Naive thymus-derived CD8-positive, alpha-beta T cell (primary cell): ENCODE measurements around the gene DHPS. TPM values are rescaled to one million over a fixed set of nuclear protein-coding genes. Genes with fewer than 3 reads are reported as not detected.
"Not testable (repeated sequence)": the region's sequence is repeated elsewhere in the genome, so short reads cannot be mapped to it uniquely, and the experiment has no call there.

Experiments
- ATAC-seq, 2 donors: fragments of 150-1000 bp; cut with Tn5 transposase in 1 of 2; sonication (Bioruptor Pico), chemical (Tn5 transposase) in 1 of 2; 1 replicate in 1 of 2; 2 replicates in 1 of 2; pipeline ENCODE4 v1.10.0; 2021; ENCODE audit warnings: mild to moderate bottlenecking in 2 of 2, moderate library complexity in 2 of 2
- POLR2A ChIA-PET: fragments of 350-600 bp; sonication (Branson Sonifier 250); formaldehyde crosslinking; loops from one replicate; lab custom pipeline; 2021; ENCODE audit warnings: antibody characterized with exemption; lab: Charles Lee
- DNase-seq, 10 donors: peaks; one replicate each; pipeline versions ENCODE4 v3.0.0 to v3.0.0-alpha.2; 2020 to 2022
- H3K27ac Mint-ChIP-seq, 10 donors: one replicate each; pipeline ENCODE4 v1.8.0; 2020 to 2022; ENCODE audit warnings: mild to moderate bottlenecking in 10 of 10, mixed read lengths in 10 of 10, moderate library complexity in 4 of 10, inconsistent platforms in 1 of 10
- H3K27me3 Mint-ChIP-seq, 5 donors: one replicate each; pipeline ENCODE4 v1.8.0; 2021 to 2022; ENCODE audit warnings: mixed read lengths in 5 of 5
- H3K36me3 Mint-ChIP-seq, 3 donors: one replicate each; pipeline ENCODE4 v1.8.0; 2020 to 2022; ENCODE audit warnings: mixed read lengths in 3 of 3, mild to moderate bottlenecking in 2 of 3, inconsistent platforms in 1 of 3
- H3K4me1 Mint-ChIP-seq, 4 donors: one replicate each; pipeline ENCODE4 v1.8.0; 2021 to 2022; ENCODE audit warnings: mixed read lengths in 4 of 4
- H3K4me3 Mint-ChIP-seq, 10 donors: one replicate each; pipeline ENCODE4 v1.8.0; 2020 to 2022; ENCODE audit warnings: mild to moderate bottlenecking in 10 of 10, mixed read lengths in 10 of 10, moderate library complexity in 6 of 10, inconsistent platforms in 1 of 10
- H3K9me3 Mint-ChIP-seq, 9 donors: one replicate each; pipeline ENCODE4 v1.8.0; 2020 to 2022; ENCODE audit warnings: mixed read lengths in 9 of 9, mild to moderate bottlenecking in 3 of 9, inconsistent platforms in 1 of 9, moderate library complexity in 1 of 9
- polyA plus RNA-seq, 3 donors: library from polyadenylated mRNA; unstranded; fragments of 300-500 nt; fragmentation: Illumina TruSeq; gene quantifications; one replicate each; pipeline ENCODE4 v1.2.3, GENCODE V29; 2021
- total RNA-seq, 8 experiments: library from RNA in 2 of 8; stranded (reverse) in 2 of 8; gene quantifications; one replicate each; pipeline ENCODE4 v1.2.3 and lab custom pipeline; 2021 to 2026

Gene DHPS
- total RNA-seq, result 100 to 1,000 TPM; 219 to 224 TPM
- 100 to 1,000 TPM in 1 of 3 donors, 10 to 100 TPM in 2; 74.8 to 108 (median 88.9) TPM for polyA plus RNA-seq
- total RNA-seq (lab: John Stamatoyannopoulos, UW), result 9.4 to 24.6 (median 12.8) reads per million in 6 experiments

DNA sequence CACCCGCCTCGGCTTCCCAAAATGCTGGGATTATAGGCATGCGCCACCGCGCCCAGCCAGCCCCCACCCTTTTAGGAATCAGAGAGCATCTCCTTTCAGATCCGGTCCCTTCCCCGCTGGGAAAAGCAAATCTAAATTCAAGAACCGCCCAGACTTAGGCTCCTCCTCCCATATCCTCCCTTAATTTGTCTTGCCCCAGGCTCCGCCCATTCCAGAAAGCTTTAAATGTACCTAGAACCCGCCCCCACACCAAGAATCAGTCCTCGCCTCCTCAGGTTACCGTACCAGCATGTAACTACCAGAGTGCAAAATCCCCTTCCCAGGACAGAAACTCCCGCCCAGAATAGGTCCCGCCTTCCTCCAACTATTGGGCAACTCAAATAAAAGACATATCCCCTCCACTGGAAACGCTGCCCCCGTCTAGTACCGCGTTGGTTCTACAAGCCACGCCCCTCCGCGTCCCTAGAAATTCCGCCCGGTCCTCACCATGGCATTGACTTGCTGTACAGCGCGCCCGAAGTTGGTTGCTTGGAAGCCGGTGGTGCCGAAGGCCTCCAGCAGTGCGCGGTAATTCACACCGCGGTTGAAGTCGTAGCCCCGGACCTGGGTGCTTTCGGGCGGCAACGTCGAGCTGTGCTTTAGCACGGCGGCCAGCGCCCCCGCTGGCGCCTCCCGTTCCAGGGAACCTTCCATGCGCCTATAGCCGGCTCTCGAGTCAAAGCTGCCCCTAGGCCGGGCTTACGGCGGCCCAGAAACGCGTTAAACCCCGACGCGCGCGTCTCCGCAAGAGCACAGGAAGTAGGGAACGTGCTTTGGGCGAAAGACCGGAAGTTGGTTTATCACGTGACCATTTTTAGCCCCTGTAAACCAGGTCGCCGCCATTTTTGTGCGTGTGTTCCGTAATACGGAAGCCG lies at the start of gene DHPS:
Gene DHPS (minus strand): TSS at position 807 of the 914 bp plus-strand sequence. CDS start 114 bp downstream, at position 693.
- Mint-ChIP-seq H3K27me3 (peaks cover 0 to 1% (median 0%) of the 10 kb centered on the region in 5 donors), H3K9me3 (peaks cover 0 to 2% (median 0%) of the 10 kb centered on the region in 9 donors), H3K27ac (peak within 1 kb of the TSS; percentile 89 to 98 (median 96)), H3K36me3 (peaks cover 0 to 45% (median under 1%) of the 10 kb centered on the region in 3 donors), H3K4me3 (peak within 1 kb of the TSS; percentile 89 to 98 (median 96)), H3K4me1 (peaks cover 17 to 37% (median 26%) of the 10 kb centered on the region in 4 donors)
- POLR2A ChIA-PET, result interaction anchor here (0.5 to 3.5 kb wide), 35 partner anchors 12 to 1290 kb away, joined by 3 to 32 read pairs (median 5); partner anchors contain the start of genes FBXW9, GET3, JUNB and MAN2B1
- peak; percentile 79 to 84 for ATAC-seq
- peak; percentile 72 to 97 (median 89) for DNase-seq

GRCh38 chr19:12731337-12731736 lies 49.7 kb upstream of the DHPS start:
- POLR2A ChIA-PET, result interaction anchor here (1.0 to 7.9 kb wide), 2 partner anchors 8 to 47 kb away, joined by 3 to 158 read pairs; partner anchors contain the start of gene TNPO2
- no peaks in the 10 kb centered on the region for H3K9me3 Mint-ChIP-seq
- ATAC-seq (no peak), DNase-seq (no peak)
- H3K4me1 Mint-ChIP-seq, result peaks cover 15 to 43% (median 33%) of the 10 kb centered on the region in 4 donors
- peak overlapping the region in 1 of 10 donors; percentile 49 for H3K27ac Mint-ChIP-seq
- no peaks in the 10 kb centered on the region for H3K27me3 Mint-ChIP-seq
- peaks cover 0 to 46% (median 9%) of the 10 kb centered on the region in 3 donors for H3K36me3 Mint-ChIP-seq
- no peak overlapping the region for H3K4me3 Mint-ChIP-seq

DNA sequence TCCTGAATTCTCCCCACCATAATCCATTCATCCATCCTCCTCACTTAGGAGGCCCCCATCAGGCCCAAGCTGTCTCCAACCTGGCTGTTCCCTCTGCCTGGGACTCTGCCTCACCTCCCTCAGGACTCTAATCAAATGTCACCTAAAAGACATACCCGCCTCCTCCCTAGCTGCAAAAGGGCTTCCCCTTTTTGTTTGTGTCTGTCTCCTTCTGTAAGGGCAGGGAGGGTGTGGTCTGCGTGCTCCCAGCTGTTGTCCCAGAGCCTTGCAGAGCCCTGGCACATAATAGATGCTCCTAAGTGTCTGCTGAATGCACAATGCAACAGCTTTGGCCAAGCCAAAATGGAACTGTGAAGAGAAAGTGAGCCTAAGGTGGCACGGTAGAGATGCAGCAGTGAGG lies 48.4 kb upstream of the DHPS start:
- Mint-ChIP-seq H3K27me3 (no peaks in the 10 kb centered on the region), H3K4me1 (peaks cover 15 to 41% (median 31%) of the 10 kb centered on the region in 4 donors), H3K36me3 (peaks cover 0 to 46% (median 9%) of the 10 kb centered on the region in 3 donors), H3K27ac (peak overlapping the region in 3 of 10 donors; percentile 25 to 65 (median 57)), H3K9me3 (no peaks in the 10 kb centered on the region), H3K4me3 (peak overlapping the region in 2 of 10 donors; percentile 34 to 55)
- DNase-seq (no peak), ATAC-seq (no peak)
- POLR2A ChIA-PET, result interaction anchor here (0.7 kb wide), 2 partner anchors 13 to 150 kb away, joined by 3 to 5 read pairs; no protein-coding TSS in a partner anchor

- Mint-ChIP-seq H3K27me3 (no peaks in the 10 kb centered on the region), H3K9me3 (no peaks in the 10 kb centered on the region), H3K4me1 (peaks cover 17 to 47% (median 37%) of the 10 kb centered on the region in 4 donors), H3K27ac (peak overlapping the region in 1 of 10 donors; percentile 7), H3K36me3 (peaks cover 0 to 41% (median 9%) of the 10 kb centered on the region in 3 donors), H3K4me3 (no peak overlapping the region)
- POLR2A ChIA-PET, result interaction anchor here (0.6 to 8.7 kb wide), 6 partner anchors 7 to 571 kb away, joined by 3 to 158 read pairs (median 4); partner anchors contain the start of genes GET3 and TRIR
- ATAC-seq (no peak), DNase-seq (no peak)
These were observed 46.2 kb upstream of the DHPS start for GRCh38 chr19:12727745-12728433.

DNA sequence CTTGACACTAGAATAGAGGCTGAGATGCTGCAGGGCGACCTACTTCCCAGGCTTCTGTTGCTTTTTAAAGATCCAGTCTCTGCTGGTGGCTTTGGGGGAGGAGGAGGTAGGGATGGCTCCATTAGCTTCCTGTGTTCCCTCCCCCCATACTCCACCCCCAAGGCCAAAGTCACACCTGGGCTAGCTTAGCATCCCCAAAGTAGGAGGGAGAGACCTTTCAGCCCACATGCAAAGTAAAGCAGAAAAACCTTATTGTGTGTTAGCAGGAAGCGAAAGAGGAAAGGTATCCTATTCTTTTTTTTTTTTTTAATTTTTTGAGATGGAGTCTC lies 45.3 kb upstream of the DHPS start:
- Mint-ChIP-seq H3K4me3 (peak overlapping the region in 2 of 10 donors; percentile 22 to 59), H3K27ac (peak overlapping the region in 4 of 10 donors; percentile 2 to 55 (median 38)), H3K4me1 (peaks cover 18 to 43% (median 33%) of the 10 kb centered on the region in 4 donors), H3K36me3 (peaks cover 0 to 36% (median 9%) of the 10 kb centered on the region in 3 donors), H3K27me3 (no peaks in the 10 kb centered on the region), H3K9me3 (no peaks in the 10 kb centered on the region)
- DNase-seq, result no peak
- POLR2A ChIA-PET, result interaction anchor here (0.7 to 8.7 kb wide), 4 partner anchors 8 to 135 kb away, joined by 3 to 158 read pairs (median 4); partner anchors contain the start of genes GET3 and TRIR
- no peak for ATAC-seq

DNA sequence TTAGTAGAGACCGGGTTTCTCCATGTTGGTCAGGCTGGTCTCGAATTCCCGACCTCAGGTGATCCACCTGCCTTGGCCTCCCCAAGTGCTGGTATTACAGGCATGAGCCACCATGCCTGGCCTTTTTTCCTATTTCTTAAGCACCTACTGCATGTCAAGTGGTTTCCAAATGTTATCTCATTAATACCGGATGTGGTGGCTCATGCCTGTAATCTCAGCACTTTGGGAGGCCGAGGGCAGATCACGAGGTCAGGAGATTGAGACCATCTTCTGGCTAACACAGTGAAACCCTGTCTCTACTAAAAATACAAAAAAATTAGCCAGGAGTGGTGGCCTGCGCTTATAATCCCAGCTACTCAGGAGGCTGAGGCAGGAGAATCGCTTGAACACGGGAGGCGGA lies 43.9 kb upstream of the DHPS start:
- peaks cover 0 to 30% (median 9%) of the 10 kb centered on the region in 3 donors for H3K36me3 Mint-ChIP-seq
- DNase-seq, result not testable (repeated sequence)

GRCh38 chr19:12723641-12724426 lies 42.2 kb upstream of the DHPS start, which contains the start of gene TNPO2:
Gene TNPO2 (minus strand): TSS chr19:12723932. CDS start chr19:12720977, 2,955 bp downstream.
- POLR2A ChIA-PET, result interaction anchor here (0.5 to 8.7 kb wide), 11 partner anchors 11 to 1629 kb away, joined by 3 to 158 read pairs (median 4); partner anchors contain the start of genes DHPS, FBXW9, GET3 and RNASEH2A
- peaks cover 0 to 21% (median 3%) of the 10 kb centered on the region in 3 donors for H3K36me3 Mint-ChIP-seq
- H3K4me1 Mint-ChIP-seq, result peaks cover 27 to 43% (median 39%) of the 10 kb centered on the region in 4 donors
- no peaks in the 10 kb centered on the region for H3K27me3 Mint-ChIP-seq
- no peaks in the 10 kb centered on the region for H3K9me3 Mint-ChIP-seq
- peak within 1 kb of the TSS; percentile 85 to 96 (median 92) for H3K4me3 Mint-ChIP-seq
- DNase-seq (peak; percentile 33 to 79 (median 58)), ATAC-seq (peak; percentile 34 to 36)
- peak within 1 kb of the TSS; percentile 88 to 97 (median 93) for H3K27ac Mint-ChIP-seq

More for the DNA sequence above, 43.9 kb upstream of the DHPS start:
- H3K27me3 Mint-ChIP-seq, H3K9me3 Mint-ChIP-seq, ATAC-seq, H3K27ac Mint-ChIP-seq: not testable (repeated sequence)
- Mint-ChIP-seq H3K4me3 (peak overlapping the region in 1 of 10 donors; percentile 34), H3K4me1 (peaks cover 26 to 43% (median 38%) of the 10 kb centered on the region in 4 donors)
- POLR2A ChIA-PET, result interaction anchor here (0.7 to 8.7 kb wide), 3 partner anchors 10 to 237 kb away, joined by 3 to 158 read pairs (median 5); partner anchors contain the start of genes GET3 and TRIR

- POLR2A ChIA-PET, result interaction anchor here (0.5 to 8.7 kb wide), 13 partner anchors 12 to 1628 kb away, joined by 3 to 158 read pairs (median 4); partner anchors contain the start of genes DHPS, FBXW9, GET3 and RNASEH2A
- Mint-ChIP-seq H3K36me3 (peaks cover 0 to 21% (median 0%) of the 10 kb centered on the region in 3 donors), H3K4me1 (peaks cover 28 to 47% (median 40%) of the 10 kb centered on the region in 4 donors), H3K9me3 (no peaks in the 10 kb centered on the region), H3K4me3 (peak overlapping the region; percentile 85 to 96 (median 92)), H3K27ac (peak overlapping the region in 9 of 10 donors; percentile 88 to 97 (median 93)), H3K27me3 (no peaks in the 10 kb centered on the region)
- no peak for ATAC-seq
- no peak for DNase-seq
These were observed 41.6 kb upstream of the DHPS start for GRCh38 chr19:12723381-12723640.

DNA sequence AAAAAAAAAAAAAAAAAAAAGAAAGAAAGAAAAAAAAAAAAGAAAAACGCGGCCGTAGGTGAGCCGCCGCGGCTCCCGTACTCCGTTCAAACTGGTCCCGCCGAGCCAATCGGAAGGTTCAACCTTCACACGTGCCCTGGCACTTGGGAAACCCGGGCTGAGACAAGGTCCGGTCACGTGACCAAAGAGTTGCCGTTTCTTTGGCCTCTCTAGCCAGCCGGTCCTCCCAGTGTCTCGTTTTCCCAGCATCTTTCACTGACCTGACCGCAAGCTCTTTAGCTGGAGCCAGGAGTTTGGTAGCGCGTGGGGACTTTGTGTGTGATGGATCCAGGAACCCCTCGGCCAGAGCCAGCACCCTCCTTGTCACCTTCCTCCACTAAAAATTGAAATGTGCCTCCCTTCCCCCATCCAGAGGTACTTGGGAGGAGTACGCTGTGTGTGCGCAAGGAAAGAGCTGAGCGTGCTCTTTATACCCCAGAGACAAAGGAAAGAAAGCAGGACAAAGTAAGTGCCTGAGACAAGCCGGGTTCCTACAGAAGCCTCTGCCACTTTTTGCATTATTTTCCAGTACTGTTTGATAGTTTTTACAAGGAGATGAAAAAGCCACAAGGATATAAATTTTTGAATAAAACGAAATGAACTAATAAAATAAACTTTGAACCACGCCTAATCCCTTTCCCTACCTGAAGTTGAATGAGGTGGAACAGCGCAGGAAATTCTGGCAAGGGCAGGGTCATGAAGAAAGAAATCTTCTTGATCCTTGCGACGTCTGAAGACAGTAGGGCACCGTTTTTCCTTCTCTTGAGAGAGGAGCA lies 41.1 kb upstream of the DHPS start:
- ATAC-seq (peak; percentile 88 to 92), DNase-seq (peak; percentile 83 to 98 (median 92))
- peak overlapping the region; percentile 85 to 96 (median 92) for H3K4me3 Mint-ChIP-seq
- POLR2A ChIA-PET, result interaction anchor here (0.5 to 8.7 kb wide), 19 partner anchors 12 to 1628 kb away, joined by 3 to 158 read pairs (median 4); partner anchors contain the start of genes DHPS, FBXW9, GET3 and JUNB
- H3K27me3 Mint-ChIP-seq, result no peaks in the 10 kb centered on the region
- peaks cover 0 to 17% (median 0%) of the 10 kb centered on the region in 3 donors for H3K36me3 Mint-ChIP-seq
- H3K9me3 Mint-ChIP-seq, result no peaks in the 10 kb centered on the region
- H3K27ac Mint-ChIP-seq, result peak overlapping the region; percentile 88 to 97 (median 93)
- H3K4me1 Mint-ChIP-seq, result peaks cover 28 to 47% (median 40%) of the 10 kb centered on the region in 4 donors
